Activated CD4-positive, alpha-beta T cell treated with anti-CD3 and anti-CD28 coated beads, Interleukin-2, Interleukin-4, amounts not matched to agents 100 ng/mL and 50 ng/mL, durations not matched to agents 16 hours and 8 hours (primary cell): ENCODE results near the gene VRK3.
A peak's percentile ranks its signal among the peaks of the same experiment; 100 is the strongest.
"Not testable (repeated sequence)": the region's sequence is repeated elsewhere in the genome, so short reads cannot be mapped to it uniquely, and the experiment has no call there.

ENCODE experiments used
- DNase-seq: peaks from one replicate; pipeline ENCODE4 v3.0.0-alpha.2; 2020; ENCODE audit warnings: low spot score

VRK3 gene, protein sequence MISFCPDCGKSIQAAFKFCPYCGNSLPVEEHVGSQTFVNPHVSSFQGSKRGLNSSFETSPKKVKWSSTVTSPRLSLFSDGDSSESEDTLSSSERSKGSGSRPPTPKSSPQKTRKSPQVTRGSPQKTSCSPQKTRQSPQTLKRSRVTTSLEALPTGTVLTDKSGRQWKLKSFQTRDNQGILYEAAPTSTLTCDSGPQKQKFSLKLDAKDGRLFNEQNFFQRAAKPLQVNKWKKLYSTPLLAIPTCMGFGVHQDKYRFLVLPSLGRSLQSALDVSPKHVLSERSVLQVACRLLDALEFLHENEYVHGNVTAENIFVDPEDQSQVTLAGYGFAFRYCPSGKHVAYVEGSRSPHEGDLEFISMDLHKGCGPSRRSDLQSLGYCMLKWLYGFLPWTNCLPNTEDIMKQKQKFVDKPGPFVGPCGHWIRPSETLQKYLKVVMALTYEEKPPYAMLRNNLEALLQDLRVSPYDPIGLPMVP

DNA sequence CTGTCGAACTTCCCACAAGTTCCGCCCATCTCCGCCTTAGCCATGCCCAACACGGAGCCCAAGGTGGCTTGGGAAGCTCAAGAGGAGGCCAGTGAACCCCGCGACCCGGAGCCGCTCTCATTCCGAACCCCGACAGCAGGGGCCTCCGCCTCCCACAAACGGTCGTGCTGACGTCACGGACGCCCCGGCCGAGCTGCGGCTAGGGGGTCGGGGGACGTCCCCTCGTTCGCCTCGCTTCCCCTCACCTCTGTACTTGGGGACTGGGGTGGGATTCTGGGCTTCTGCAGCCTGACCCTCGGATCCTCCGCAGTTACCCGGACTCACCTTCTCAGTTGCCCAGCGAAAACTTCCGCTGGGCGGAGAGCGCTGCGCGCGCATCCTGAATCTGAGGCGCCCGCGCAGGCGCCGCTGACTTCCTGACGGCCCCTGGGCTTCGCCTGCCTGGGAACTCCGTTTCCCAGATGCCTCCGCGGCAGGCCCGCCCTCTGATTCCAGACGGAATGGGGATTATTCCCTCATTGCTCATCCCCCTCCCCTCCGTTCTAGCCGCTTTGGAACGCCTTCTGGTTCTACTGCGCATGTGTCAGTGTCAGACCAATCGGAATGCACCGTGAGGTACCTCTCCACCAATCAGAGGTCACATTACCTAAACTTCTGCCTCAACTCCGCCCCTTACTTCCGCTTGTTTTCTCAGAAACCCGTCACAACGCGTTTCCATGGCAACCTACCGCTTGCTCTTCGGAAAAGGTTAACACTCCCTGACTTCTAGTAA, at the start of gene VRK3:
Gene VRK3 (minus strand): TSS at position 351 of the 772 bp plus-strand sequence. CDS start 9,210 bp downstream, outside the sequence.
- peak; percentile 99 for DNase-seq

DNA sequence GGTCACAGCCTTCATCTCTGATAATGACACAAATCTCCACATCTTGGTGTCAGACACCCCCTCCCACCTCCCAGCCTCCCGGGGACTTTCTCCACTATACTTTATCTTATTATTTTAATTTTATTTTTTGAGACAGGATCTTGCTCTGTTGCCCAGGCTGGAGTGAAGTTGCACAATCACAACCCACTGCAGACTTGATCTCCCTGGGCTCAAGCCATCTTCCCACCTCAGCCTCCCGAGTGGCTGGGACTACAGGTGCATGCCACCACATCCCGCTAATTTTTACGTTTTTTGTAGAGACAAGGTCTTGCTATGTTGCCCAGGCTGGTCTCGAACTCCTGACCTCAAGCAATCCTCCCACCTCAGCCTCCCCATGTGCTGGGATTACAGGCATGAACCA, 43.2 kb upstream of the VRK3 start:
- DNase-seq: not testable (repeated sequence)

DNA sequence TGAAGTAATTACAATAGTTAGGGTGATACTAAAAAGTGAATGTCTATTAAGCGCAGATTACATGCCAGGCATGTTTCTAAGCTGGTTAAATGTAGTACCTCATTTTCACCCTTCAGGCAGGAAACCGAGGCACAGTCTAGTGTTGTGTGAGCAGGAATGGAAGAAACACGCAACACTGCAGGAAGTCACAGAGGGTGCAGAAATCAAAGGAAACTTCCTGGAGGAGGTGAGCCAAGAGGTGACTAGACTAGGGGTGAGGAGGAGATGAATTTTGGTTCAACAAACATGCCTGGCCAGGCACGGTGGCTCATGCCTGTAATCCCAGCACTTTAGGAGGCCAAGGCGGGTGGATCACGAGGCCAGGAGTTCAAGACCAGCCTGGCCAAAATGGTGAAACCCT, 42.4 kb upstream of the VRK3 start:
- no peak for DNase-seq

DNA sequence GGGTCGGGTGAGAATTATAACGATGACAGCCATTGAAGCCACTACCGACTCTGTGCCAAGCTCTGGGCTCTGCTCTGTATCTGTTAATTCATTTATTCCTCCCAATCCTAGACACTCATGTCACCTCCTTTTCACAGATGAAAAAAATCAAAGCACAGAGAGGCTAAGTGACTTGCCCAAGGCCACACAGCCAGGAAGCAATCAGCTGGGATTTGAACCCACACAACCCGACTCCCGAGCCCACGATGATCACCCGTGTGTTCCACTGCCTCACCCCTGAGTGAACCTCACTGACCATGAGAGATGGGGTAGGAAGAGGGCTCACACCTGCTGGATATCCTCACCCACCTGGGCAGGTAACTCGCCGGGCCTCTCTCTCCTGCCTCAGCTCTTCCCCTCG, 40.8 kb upstream of the VRK3 start:
- no peak for DNase-seq

- DNase-seq: no peak
Observed at GRCh38 chr19:50061650-50062049, 36.5 kb upstream of the VRK3 start.

- no peak for DNase-seq
Observed at GRCh38 chr19:50060107-50060506, 34.9 kb upstream of the VRK3 start.

DNA sequence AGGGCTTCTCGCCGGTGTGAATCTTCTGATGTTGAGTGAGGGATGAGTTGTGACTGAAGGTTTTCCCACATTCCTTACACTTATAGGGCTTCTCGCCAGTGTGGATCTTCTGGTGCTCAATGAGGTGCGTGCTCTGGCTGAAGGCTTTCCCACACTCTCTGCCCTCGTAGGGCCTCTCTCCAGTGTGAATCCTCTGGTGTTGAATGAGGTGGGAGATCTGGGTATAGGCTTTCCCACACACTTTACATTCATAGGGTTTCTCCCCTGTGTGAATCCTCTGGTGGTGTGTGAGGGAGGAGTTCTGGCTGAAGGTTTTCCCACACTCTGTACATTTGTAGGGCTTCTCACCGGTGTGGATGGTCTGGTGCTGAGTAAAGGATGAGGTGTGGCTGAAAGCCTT, 33.9 kb upstream of the VRK3 start:
- no peak for DNase-seq

- no peak for DNase-seq
Observed at GRCh38 chr19:50058425-50058824, 33.3 kb upstream of the VRK3 start.

- no peak for DNase-seq
Observed at GRCh38 chr19:50053119-50053518, 27.9 kb upstream of the VRK3 start.

GRCh38 chr19:50051964-50052363, 26.8 kb upstream of the VRK3 start:
- no peak for DNase-seq

DNA sequence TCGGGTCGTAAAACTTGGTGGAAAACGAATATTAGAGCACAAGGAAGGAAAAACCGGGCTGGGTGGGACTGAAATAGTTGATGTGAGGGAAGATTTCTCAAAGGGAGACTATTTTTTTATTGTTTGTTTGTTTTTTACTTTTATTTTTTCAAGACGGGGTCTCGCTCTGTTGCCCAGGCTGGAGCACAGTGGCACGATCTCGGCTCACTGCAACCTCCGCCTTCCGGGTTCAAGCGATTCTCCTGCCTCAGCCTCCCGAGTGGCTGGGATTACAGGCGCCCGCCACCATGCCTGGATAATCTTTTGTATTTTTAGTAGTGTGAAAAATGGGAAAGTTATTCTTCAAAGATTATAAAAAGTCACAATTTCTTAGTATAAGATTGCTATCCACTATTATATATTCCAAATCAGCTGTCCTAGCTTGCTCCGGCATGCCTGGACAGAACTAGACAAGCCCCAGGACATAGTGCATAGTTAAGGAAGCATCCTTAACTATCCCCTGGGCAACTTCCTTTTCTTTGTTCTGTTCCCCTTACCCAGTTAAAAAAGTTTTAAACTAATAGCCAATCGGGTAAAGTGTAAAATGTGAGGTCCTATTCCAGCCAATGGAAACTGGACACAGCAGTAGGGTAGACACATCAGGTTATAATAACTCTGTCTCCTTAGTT, 26.2 kb upstream of the VRK3 start:
- not testable (repeated sequence) for DNase-seq

- peak; percentile 53 for DNase-seq
Observed at GRCh38 chr19:50050406-50051227, 25.4 kb upstream of the VRK3 start.

DNA sequence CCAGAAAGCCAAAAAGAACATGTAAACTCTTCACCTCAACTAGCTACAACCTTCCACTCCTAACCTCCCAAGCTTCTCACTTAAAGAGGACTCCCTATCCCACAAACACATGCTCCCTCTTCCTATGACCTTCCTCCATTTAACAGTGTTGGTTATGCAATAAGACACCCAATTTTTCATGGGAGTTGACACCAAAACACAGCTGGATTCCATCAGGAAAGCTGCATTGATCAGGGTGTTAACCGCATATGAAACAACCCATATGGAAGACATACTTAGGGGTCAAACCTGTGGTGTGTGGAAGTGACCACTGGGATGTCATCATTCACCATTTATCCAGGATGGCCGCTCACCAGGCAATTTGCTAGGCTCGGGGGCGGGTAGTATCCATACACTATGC, 22.5 kb upstream of the VRK3 start:
- no peak for DNase-seq

DNA sequence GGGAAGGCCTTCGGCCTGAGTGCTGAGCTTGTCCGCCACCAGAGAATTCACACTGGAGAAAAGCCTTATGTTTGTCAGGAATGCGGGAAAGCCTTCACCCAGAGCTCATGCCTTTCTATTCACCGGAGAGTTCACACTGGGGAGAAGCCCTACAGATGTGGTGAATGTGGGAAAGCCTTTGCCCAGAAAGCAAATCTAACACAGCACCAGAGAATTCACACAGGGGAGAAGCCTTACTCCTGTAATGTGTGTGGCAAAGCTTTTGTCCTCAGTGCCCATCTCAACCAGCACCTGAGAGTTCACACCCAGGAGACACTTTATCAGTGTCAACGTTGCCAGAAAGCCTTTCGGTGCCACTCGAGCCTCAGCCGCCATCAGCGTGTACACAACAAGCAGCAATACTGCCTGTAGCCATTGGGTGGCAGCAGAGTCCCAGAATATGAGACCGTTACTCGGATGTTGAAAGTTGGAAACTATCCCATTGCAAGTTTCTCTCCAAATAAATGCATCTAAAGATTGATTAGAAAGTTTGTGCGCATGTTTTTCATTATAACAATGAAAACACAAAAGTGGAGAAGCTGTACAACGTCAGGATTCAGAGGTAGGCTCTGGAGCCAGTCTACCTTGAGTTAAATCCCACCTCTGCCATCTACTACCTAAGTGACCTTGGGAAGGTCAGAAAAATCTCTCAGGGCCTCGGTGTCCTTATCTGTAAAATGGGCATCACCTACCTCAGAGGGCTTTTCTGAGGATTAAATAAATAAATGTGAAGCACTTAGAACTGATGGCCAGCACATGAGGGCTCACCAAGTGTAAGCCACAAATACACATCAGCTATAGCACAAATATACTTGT, 21.7 kb upstream of the VRK3 start:
- peak; percentile 9 for DNase-seq

- no peak for DNase-seq
Observed at GRCh38 chr19:50044922-50045321, 19.8 kb upstream of the VRK3 start.

DNA sequence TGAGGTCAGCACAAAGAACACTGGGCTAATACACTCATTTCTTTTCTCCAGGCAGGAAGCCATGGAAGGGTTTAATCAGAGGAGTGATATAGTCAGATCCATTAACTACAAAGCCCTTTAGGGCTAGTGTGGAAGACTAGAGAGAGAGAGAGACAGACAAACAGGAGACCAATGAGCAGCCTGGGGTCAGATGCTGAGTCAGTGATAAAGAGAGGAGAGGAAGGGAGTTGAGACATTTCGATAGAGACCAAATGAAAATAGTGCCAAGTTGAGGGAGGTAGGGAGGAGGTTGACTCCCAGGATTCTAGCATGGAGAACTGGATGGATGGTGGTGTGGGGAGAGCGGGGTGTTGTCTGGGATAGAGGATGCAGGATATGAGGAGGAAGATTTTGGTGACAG, 18.8 kb upstream of the VRK3 start:
- no peak for DNase-seq

DNA sequence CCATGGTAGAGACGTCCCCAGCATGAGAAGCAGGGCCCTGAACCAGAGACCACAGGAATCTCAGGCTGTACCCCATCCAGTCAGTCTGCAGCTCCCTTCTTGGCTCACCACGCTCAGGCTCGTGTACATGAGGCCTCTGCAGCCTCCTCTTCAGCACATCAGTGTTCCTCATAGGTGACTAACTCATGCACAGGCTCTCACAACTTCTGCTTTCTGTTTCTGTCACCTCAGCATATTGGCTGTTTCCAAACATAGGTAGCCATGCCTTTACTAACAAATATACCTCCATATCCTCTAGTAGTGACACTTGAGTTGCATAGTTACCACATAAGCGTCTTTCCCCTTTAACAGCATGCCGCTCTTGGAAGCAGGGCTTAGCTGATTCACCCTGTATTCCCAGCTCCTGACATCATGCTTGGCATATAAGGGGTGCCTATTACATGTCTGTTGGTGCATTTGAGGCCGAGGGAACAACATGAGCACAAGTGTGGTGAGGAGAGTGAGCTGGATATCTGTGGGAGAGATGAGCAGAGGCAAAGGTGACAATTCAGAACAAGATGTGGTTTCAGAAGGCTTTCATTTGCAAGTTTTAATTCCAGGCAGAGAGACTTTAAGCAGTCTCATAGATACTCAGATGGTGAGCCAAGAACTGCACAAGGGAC, 17.3 kb upstream of the VRK3 start:
- DNase-seq: no peak

DNA sequence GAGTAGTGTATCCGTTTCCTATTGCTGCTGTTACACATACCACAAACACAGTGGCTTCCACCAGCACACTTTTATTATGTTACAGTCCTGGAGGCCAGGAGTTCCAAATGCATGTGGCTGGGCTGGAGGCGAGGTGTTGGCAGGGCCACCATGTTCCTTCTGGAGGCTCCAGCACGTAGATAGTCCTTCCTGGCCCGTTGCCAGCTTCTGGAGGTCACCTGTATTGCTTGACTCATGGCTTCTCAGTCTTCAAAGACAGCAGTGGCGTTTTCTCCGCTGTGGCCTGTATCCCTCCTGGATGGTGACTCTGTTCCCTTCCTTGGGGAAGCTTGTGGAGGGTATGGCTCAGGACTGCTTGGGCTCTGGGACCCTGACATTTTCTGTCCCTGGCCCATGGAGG, 15.8 kb upstream of the VRK3 start:
- no peak for DNase-seq

DNA sequence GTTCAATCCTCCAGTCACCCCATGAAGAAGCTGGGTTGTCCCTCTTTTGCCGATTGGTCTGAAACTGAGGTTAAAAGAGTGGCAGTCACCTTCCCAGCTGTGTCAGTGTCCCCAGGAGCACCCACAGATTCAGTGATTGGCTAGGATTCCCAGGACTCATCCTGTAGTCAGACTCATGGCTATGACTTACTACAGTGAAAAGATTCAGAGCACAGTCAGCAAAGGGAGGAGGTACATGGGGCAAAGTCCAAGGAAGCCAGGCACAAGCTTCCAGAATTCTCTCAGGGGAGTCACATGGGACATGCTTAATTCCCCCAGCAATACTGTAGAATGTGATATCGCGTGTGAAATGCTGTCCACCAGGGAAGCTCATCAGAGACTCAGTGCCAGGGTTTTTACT, 14.8 kb upstream of the VRK3 start:
- DNase-seq: no peak

GRCh38 chr19:50036908-50037307, 11.7 kb upstream of the VRK3 start:
- no peak for DNase-seq
